ENCODE results near the gene VWC2L.

VWC2L gene

DNA sequence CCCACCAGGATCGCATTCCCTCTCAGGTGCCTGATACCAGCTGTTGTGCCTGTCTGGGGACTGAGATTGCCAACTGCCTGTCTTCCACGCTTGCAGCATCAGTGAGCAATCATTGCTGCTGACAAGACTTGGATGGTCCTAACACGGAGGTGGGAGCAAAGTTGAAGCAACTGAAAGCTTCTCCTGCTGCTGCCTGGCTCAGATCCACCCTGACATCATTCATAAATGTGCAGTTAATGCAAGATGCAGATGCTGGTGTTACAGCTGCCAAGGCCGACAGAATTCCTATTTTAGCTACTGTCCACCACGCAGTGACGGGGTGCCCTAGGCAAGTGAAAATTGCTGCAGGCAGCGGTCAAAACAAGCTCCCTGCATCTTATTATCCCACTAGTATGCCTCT lies 131.4 kb downstream of the VWC2L start:
- no peak for DNase-seq (ENCODE audit: low read depth)
- no peak overlapping the region for H3K4me3 ChIP-seq (ENCODE audit: control insufficient read depth, low read depth, low read length)
- TF ChIP-seq CTCF (IDR thresholded peaks at IDR 0.05; ENCODE audit: control insufficient read depth, insufficient read depth, low read depth, low read length, missing control alignments), result no peak

GRCh38 chr2:214542866-214543265 lies 132.0 kb downstream of the VWC2L start:
- DNase-seq (ENCODE audit: low read depth), result no peak
- no peak overlapping the region for H3K4me3 ChIP-seq (ENCODE audit: control insufficient read depth, low read depth, low read length)
- no peak for TF ChIP-seq CTCF (IDR thresholded peaks at IDR 0.05; ENCODE audit: control insufficient read depth, insufficient read depth, low read depth, low read length, missing control alignments)

GRCh38 chr2:214543386-214543955 lies 132.6 kb downstream of the VWC2L start:
- H3K4me3 ChIP-seq (ENCODE audit: control insufficient read depth, low read depth, low read length), result no peak overlapping the region
- DNase-seq (ENCODE audit: low read depth), result no peak
- TF ChIP-seq CTCF (IDR thresholded peaks at IDR 0.05; ENCODE audit: control insufficient read depth, insufficient read depth, low read depth, low read length, missing control alignments), result no peak

GRCh38 chr2:214545898-214546542 lies 135.2 kb downstream of the VWC2L start:
- no peak for TF ChIP-seq CTCF (IDR thresholded peaks at IDR 0.05; ENCODE audit: control insufficient read depth, insufficient read depth, low read depth, low read length, missing control alignments)
- no peak for DNase-seq (ENCODE audit: low read depth)
- H3K4me3 ChIP-seq (ENCODE audit: control insufficient read depth, low read depth, low read length), result no peak overlapping the region

DNA sequence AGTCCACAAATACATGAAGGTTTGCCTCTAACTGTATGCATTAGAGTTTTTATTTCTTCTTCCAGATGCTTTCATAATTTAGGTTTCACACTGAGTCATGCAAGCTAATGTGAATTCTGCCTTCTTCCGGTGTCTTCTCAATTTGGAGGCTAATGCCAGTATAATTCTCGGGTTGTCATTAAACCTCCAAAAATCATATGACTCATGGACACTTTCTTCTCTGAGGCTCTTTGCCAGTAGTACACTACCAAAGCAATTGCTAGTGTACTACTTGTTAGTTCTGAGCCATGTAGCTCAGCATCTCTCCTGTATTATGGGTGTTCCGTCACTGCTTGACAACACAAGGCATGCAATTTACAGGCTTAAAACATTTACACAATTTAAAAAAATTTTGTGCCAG lies 137.1 kb downstream of the VWC2L start:
- no peak for TF ChIP-seq CTCF (IDR thresholded peaks at IDR 0.05; ENCODE audit: control insufficient read depth, insufficient read depth, low read depth, low read length, missing control alignments)
- no peak overlapping the region for H3K4me3 ChIP-seq (ENCODE audit: control insufficient read depth, low read depth, low read length)
- no peak for DNase-seq (ENCODE audit: low read depth)

DNA sequence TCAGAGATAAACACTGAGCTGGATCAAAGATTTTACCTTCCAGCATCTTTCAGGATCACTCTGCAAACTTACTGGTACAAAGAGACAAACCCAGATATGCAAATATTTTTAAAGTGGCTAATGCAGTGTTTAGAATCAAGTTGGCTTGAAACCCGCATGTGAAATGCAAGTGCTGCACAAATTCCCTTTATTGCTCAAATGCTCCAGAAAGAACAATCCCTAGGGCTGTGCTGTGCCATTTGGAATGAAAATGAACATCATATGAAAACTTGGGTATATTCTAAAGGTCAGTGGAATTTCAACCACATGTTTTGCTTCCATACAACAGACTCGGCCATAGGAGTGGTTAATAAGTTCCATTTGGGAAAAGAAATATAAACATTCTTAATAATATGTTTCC lies 139.1 kb downstream of the VWC2L start:
- no peak overlapping the region for H3K4me3 ChIP-seq (ENCODE audit: control insufficient read depth, low read depth, low read length)
- no peak for DNase-seq (ENCODE audit: low read depth)
- TF ChIP-seq CTCF (IDR thresholded peaks at IDR 0.05; ENCODE audit: control insufficient read depth, insufficient read depth, low read depth, low read length, missing control alignments), result no peak
